ENCODE data around the gene RHD. TPM values are rescaled to one million over a fixed set of nuclear protein-coding genes. Genes with fewer than 3 reads are reported as not detected.

The RHD gene
- polyA plus RNA-seq, 1 of the 3 experiments (the other 2 are of a cell fraction): not detected

GRCh38 chr1:25243907-25244306 is 28.4 kb upstream of the RHD start:
- no peaks in the 10 kb centered on the region for H3K27me3 ChIP-seq (ENCODE audit: insufficient read depth)
- H3K79me2 ChIP-seq (ENCODE audit: insufficient read depth): peaks cover 63% of the 10 kb centered on the region
- no peak overlapping the region for H2AFZ ChIP-seq (ENCODE audit: low read depth)
- TF ChIP-seq NRF1 (IDR thresholded peaks at IDR 0.05; ENCODE audit: low read depth, low read length) (no peak), TEAD4 (IDR thresholded peaks at IDR 0.05; ENCODE audit: borderline replicate concordance, insufficient read depth) (no peak), GATA2 (CRISPR knock-in tag; IDR thresholded peaks at IDR 0.05) (peak; percentile 90), SIN3A (IDR thresholded peaks at IDR 0.05; ENCODE audit: borderline replicate concordance, low read depth, low read length) (no peak), TCF12 (IDR thresholded peaks at IDR 0.05) (peak; percentile 66), TAF1 (IDR thresholded peaks at IDR 0.05; ENCODE audit: borderline replicate concordance, low read depth, low read length) (no peak), FOXM1 (IDR thresholded peaks at IDR 0.05; ENCODE audit: low read depth) (no peak), USF1 (IDR thresholded peaks at IDR 0.05; ENCODE audit: borderline replicate concordance, low read depth) (no peak), REST (IDR thresholded peaks at IDR 0.05; ENCODE audit: low read depth, low read length) (no peak), MXI1 (IDR thresholded peaks at IDR 0.05; ENCODE audit: low read depth, low read length) (peak; percentile 80), FOXJ3 (CRISPR knock-in tag; IDR thresholded peaks at IDR 0.05) (no peak), SMC3 (IDR thresholded peaks at IDR 0.05; ENCODE audit: low read depth, low read length) (no peak), JUND (IDR thresholded peaks at IDR 0.05) (no peak), EP300 (IDR thresholded peaks at IDR 0.05; ENCODE audit: borderline replicate concordance in 1 of 2, low read depth in 1 of 2, low read length in 1 of 2) (peak in 1 of 2 experiments; percentile 93; a peak in 2 of 4 replicates), MAX (IDR thresholded peaks at IDR 0.05; ENCODE audit: low read depth) (no peak), RFX5 (IDR thresholded peaks at IDR 0.05; ENCODE audit: low read length) (no peak), ELF1 (IDR thresholded peaks at IDR 0.05) (no peak), RXRA (IDR thresholded peaks at IDR 0.05; ENCODE audit: borderline replicate concordance, low read depth) (no peak), CHD2 (IDR thresholded peaks at IDR 0.05; ENCODE audit: low read length, partially characterized antibody) (peak; percentile 84), RAD21 (IDR thresholded peaks at IDR 0.05; ENCODE audit: low read length) (peak; percentile 5; the same call in 1 of the 2 replicates), RCOR1 (IDR thresholded peaks at IDR 0.05; ENCODE audit: low read length) (peak; percentile 95), NFIC (IDR thresholded peaks at IDR 0.05; ENCODE audit: borderline replicate concordance) (no peak), GABPA (IDR thresholded peaks at IDR 0.05; ENCODE audit: low read depth) (no peak), FOSL2 (IDR thresholded peaks at IDR 0.05; ENCODE audit: borderline replicate concordance, low read depth) (no peak), POLR2AphosphoS5 (IDR thresholded peaks at IDR 0.05; ENCODE audit: low read depth, low read length) (no peak), EZH2phosphoT487 (IDR thresholded peaks at IDR 0.05; ENCODE audit: borderline replicate concordance, low read depth) (no peak)
- TF ChIP-seq, protein P1, sequence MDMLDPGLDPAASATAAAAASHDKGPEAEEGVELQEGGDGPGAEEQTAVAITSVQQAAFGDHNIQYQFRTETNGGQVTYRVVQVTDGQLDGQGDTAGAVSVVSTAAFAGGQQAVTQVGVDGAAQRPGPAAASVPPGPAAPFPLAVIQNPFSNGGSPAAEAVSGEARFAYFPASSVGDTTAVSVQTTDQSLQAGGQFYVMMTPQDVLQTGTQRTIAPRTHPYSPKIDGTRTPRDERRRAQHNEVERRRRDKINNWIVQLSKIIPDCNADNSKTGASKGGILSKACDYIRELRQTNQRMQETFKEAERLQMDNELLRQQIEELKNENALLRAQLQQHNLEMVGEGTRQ (IDR thresholded peaks at IDR 0.05; ENCODE audit: borderline replicate concordance, low read depth, low read length): no peak
- TF ChIP-seq, protein P2, sequence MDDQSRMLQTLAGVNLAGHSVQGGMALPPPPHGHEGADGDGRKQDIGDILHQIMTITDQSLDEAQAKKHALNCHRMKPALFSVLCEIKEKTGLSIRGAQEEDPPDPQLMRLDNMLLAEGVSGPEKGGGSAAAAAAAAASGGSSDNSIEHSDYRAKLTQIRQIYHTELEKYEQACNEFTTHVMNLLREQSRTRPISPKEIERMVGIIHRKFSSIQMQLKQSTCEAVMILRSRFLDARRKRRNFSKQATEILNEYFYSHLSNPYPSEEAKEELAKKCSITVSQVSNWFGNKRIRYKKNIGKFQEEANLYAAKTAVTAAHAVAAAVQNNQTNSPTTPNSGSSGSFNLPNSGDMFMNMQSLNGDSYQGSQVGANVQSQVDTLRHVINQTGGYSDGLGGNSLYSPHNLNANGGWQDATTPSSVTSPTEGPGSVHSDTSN (IDR thresholded peaks at IDR 0.05): no peak
- TF ChIP-seq, protein P3, sequence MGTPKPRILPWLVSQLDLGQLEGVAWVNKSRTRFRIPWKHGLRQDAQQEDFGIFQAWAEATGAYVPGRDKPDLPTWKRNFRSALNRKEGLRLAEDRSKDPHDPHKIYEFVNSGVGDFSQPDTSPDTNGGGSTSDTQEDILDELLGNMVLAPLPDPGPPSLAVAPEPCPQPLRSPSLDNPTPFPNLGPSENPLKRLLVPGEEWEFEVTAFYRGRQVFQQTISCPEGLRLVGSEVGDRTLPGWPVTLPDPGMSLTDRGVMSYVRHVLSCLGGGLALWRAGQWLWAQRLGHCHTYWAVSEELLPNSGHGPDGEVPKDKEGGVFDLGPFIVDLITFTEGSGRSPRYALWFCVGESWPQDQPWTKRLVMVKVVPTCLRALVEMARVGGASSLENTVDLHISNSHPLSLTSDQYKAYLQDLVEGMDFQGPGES (IDR thresholded peaks at IDR 0.05; ENCODE audit: low read depth, low read length): no peak

More at GRCh38 chr1:25243907-25244306, 28.4 kb upstream of the RHD start:
- H3K9me3 ChIP-seq: no peaks in the 10 kb centered on the region
- peak overlapping the region; percentile 95 for H3K4me2 ChIP-seq
- CTCF ChIA-PET: interaction anchor here (1.6 kb wide), 1 partner anchor 39 kb away, joined by 3 read pairs; no protein-coding TSS in a partner anchor
- 22% methylated on average over 6 of the region's 6 CpGs for WGBS (ENCODE audit: low lambda C conversion rate)
- H3K9ac ChIP-seq: peak overlapping the region; percentile 99; the same call in 1 of the 2 replicates
- H3K36me3 ChIP-seq (replicated peaks in 1 of 2; ENCODE audit: control insufficient read depth in 1 of 2, insufficient read depth in 2 of 2, low read length in 1 of 2): peaks cover 40 to 60% of the 10 kb centered on the region in 2 experiments
- no peaks in the 10 kb centered on the region for H3K9me2 ChIP-seq
- peaks cover 15 to 27% of the 10 kb centered on the region in 2 experiments; a peak in 3 of 4 replicates for H3K4me1 ChIP-seq (ENCODE audit: control insufficient read depth in 1 of 2, insufficient read depth in 2 of 2, low read depth in 1 of 2, low read length in 1 of 2)
- peak overlapping the region in 1 of 2 experiments; percentile 86; a peak in 2 of 4 replicates for H3K4me3 ChIP-seq (ENCODE audit: low read depth in 2 of 2, low read length in 1 of 2)
- H3F3A ChIP-seq (replicated peaks; ENCODE audit: insufficient read depth): peaks cover 44% of the 10 kb centered on the region
- peaks cover 34% of the 10 kb centered on the region for H4K20me1 ChIP-seq (ENCODE audit: insufficient read depth)
- DNase-seq: peak; percentile 59
- POLR2A ChIA-PET: no interaction called here
- peak overlapping the region in 1 of 2 experiments; percentile 99; a peak in 3 of 4 replicates for H3K27ac ChIP-seq (ENCODE audit: low read depth in 2 of 2, low read length in 1 of 2)

Measured in SK-N-SH (cell line).